HG02571 (cell line): ENCODE data around the gene PARD3.

Experiments
- ATAC-seq: cut with Tn5 transposase; IDR thresholded peaks from one replicate; pipeline ENCODE4 v1.9.1; 2021; ENCODE audit warnings: mild to moderate bottlenecking, moderate library complexity; ENCODE audit not compliant: unreplicated experiment

The PARD3 gene

DNA sequence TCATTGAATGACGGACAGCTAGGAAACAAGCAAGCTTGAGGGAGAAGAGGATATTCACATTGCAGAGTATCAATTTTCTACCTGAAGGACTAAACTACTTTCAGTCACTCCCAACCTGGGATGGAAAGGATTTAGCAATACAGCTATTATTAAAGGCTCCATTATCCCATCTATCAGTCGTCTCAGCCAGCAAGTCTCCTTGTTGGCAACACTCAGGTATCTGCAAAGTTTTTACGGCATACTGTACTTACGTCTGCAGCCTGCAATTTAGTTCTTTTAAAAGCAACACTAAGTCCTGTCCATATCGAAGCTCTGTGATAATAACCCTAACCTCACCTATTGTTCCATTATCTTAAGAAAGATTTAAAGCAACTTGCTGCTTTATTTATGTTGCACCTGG lies 689.4 kb downstream of the PARD3 start:
- no peak for ATAC-seq

DNA sequence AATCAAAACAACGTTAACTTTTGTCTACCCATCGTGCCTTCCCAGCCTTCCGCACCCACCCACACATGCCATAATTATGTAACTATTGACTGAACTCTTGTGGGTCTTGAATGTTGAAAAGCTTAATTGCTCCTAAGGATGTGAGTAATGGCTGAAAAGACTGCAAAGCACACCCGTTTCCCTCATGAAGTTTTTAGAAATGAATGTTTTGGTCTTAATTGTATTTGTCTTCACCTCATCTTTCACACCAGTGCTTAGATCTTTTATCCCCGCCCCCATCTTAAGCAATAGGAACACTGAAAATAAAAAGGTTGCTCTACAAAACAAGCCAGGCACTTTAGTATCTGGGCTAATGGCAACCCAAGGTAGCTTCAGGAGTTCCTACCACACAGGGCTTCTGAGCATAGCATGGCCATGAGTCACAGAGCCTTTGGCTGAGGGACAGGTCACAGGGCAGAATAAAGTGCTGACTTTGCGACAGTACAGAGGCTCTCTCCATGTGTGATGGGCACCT lies 690.5 kb downstream of the PARD3 start:
- no peak for ATAC-seq

- ATAC-seq, result no peak
Measured at GRCh38 chr10:34121781-34122622, 693.1 kb downstream of the PARD3 start.

DNA sequence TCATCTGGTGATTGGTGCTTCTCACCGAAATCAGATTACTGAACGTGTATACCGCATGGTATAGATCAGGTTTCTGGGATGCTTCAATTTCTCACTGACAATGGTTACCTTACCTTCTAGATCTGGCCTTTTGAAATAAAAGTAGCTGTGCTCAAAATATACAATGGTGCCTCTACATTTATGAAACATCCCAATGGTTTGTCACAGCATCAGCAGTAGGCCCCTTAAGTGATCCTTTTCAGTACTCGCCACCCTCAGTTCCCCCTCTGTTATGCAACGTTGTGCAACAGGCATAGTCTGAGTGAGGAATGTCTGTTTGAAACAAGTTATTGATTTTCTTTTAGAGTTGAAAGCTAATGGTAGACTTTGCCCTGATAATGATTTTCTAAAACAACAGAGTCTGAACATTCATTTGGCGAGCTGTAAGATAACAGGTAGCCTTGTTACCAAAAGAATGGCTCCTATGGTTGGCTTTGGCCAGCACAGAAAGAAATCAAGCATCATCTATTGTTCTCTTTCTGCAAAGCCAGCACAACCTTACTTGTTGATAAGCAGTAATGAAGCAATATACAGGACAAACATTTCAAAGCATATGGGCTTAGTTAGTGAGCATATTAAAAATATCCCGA lies 693.9 kb downstream of the PARD3 start:
- ATAC-seq, result no peak

GRCh38 chr10:34119456-34119855 lies 695.6 kb downstream of the PARD3 start:
- no peak for ATAC-seq

GRCh38 chr10:34116681-34117271 lies 698.3 kb downstream of the PARD3 start:
- no peak for ATAC-seq

GRCh38 chr10:34116220-34116641 lies 698.9 kb downstream of the PARD3 start:
- no peak for ATAC-seq

GRCh38 chr10:34114914-34115313 lies 700.2 kb downstream of the PARD3 start:
- no peak for ATAC-seq

DNA sequence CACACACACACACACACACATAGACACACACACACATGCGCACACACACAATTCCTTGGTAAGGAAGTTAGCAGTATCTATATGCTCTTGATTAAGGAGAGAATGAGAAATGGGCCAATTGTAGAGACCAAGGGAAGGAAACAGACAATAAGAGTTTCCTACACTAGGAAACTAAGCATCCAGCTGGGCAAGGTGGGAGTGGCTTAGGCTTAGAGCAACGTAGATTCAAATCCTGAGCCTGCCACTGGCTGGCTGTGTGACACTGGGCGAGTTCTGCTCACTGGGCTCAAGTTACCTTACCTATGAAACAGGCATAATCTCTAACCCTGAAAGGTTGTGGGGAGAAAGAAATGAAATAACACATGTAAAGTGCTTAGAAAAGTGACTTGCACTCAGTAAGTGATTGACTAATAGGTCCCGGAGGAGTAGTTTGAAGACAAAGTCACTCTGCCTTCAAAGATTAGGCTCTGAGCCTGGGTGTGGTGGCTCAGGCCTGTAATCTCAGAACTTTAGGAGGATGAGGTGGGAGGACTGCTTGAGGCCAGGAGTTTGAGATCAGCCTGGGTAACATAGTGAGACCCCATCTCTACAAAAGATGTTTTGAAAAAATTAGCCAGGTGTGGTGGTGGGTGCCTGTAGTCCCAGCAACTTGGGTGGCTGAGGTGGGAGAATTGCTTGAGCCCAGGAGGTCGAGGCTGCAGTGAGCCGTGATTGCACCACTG lies 701.4 kb downstream of the PARD3 start:
- no peak for ATAC-seq

- no peak for ATAC-seq
Measured at GRCh38 chr10:34112171-34112782, 702.8 kb downstream of the PARD3 start.

GRCh38 chr10:34111179-34111578 lies 703.9 kb downstream of the PARD3 start:
- ATAC-seq, result no peak

DNA sequence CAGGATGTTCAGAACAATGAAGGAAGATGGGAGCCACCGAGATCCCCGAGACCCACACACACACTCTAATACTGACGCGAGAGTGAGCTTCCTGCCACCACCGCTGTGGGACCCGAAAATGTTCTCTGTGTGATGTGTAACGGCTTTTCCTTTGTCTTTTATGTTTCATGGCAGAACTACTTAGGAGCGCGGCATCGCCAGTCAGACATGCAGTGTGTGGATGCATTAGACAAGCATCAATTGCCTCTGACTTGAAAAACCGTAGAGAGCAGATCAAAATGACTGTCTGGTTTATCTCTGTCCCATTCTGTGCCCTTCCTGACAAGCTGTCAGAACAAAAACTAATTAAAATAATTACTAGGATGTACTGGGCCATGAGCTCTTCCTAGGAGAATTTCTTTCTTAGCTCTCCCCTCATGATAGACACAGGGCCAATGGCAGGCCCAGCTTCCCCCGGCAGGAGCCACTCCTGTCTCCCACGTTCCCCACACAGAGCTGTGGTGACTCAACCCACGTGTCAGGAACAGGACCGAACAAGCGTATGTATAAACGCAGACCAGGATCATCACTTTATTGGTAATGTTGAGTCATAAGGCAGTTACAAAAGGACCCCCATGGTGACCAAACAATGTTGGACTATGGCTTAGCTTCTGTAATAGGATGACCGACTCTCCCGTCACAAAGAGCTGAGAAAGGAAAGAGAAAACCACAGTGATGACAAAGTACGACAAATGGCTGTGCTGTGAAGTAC lies 705.0 kb downstream of the PARD3 start:
- ATAC-seq, result no peak

DNA sequence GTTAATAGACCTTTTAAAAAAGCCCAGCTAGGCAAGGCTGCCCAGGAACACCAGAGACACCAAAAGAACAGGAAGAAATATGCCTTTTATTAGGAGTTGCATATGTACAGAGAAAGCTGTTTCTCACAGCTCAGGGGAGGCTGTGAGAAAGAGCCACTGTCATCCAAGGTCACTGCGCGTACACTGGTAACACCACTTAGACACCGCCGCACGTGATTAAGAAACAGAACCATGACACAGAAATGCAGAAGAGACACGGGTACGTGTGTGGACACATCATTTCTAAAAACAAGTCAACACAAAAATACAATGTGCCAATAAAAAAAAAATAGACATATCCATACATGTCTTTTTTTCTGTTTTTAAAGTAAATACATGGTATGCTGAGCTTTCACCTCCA lies 705.6 kb downstream of the PARD3 start:
- no peak for ATAC-seq

DNA sequence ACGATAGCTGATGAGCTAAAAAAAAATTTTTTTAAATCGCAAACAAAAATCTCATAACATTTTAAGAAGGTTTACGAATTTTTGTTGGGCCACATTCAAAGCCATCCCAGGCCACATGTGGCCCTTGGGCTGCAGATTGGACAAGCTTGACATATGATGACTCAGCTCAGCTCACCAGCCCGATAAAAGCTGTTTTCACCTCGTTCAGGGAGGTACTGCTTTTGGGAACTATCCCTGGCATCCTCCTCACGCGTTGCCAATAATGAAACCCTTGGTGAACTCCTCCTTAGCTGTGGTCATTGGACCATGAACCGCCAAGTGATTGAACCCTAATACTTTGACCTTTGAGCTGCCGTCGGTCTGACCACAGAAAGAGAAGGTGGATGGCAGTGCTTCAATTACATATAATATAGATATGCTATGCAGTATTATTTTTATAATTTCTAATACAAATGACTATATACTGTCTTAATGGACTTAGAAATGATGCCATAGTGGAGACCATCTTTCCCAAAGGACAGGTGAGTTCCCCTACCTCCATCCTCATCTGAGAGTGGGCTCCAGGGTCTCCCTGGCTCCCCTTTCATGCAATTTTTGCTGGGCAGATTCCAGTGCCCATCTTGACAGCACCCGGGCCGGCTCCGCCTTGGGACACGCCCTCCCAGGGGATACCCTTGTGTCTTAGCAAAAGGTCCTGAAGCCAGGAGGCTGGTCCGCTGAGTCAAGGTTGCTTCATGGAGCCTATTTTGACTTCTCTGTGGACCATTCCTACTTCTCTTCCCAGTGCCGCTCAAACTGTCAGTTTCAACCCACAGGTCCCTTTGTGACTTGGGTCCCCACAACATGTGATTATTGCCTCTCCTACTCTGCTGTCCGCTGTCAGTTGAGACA lies 707.2 kb downstream of the PARD3 start:
- ATAC-seq, result no peak

DNA sequence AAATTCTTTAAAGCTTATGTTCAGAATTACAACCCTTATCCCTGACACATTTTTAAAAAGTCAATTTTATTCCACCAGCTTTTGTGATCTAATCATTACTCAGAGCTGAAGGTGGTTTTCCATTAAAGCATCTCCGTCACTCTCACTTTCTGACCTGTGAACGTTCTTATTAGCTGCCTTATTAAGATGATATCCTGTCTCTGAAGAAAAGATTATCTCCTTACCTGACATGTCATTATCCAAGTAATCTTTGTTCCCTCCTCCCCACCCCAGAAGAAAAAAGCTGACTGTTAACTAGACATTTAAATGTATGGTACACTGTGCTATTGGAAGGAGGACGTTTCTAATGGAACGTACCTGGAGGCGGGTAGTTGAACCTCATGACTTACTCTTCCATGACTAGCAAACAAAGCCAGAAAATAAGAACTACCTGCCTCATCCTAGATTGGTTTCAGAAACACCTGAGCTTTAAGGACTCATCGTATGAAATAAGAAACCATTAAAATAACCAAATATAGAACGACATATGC lies 708.7 kb downstream of the PARD3 start:
- ATAC-seq, result no peak

- ATAC-seq, result no peak
Measured at GRCh38 chr10:34104829-34105572, 710.1 kb downstream of the PARD3 start.

DNA sequence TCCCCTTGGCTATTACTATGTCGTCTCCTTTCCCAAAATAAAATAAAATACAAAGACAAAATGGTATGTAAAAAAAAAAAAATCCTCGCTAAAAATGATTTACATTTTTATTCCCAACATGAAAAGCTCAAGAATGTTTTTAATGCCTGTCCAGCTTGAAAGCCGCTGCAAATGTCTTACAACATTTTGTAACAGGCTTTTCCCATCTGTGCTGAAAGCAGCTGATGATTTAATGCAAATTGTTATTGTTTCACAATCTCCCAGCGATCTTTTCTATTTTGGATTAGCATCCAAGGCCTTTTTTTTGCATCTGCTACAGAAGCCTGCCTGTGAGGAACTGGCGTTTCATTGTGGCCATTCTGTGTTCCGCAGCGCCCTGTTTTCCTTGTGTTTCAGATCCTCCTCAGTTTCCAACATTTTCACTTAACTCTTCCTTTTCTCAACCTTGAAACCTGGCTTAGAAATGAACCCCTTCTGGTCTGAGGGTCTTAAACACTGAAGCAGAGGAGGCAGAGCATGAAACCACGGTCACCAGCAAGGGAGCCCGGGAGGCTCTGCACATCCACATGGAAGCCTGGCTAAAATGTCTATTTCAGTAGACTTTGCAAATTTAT lies 712.1 kb downstream of the PARD3 start:
- no peak for ATAC-seq

GRCh38 chr10:34102237-34102673 lies 712.8 kb downstream of the PARD3 start:
- no peak for ATAC-seq
